ENCODE measurements around the gene MANEAL.

DNA sequence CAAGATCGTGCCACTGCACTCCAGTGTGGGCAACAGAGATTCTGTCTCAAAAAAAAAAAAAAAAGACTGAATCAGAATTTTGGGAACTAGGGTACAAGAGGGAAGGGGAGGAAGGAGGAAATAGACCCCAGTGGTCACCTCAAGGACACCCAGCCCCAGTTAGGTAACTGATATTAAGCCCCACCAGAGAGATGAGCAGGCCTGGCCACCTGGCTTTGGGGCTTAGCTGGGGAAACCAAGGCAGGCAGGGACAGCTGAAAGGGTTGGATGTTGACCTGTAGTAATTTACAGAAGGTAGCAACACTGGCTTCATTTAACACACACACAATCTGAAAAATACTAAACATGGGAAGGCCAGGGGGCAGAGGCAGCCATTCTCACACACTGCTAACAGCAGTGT lies 8.8 kb downstream of the MANEAL start:
- TF ChIP-seq, protein P1, sequence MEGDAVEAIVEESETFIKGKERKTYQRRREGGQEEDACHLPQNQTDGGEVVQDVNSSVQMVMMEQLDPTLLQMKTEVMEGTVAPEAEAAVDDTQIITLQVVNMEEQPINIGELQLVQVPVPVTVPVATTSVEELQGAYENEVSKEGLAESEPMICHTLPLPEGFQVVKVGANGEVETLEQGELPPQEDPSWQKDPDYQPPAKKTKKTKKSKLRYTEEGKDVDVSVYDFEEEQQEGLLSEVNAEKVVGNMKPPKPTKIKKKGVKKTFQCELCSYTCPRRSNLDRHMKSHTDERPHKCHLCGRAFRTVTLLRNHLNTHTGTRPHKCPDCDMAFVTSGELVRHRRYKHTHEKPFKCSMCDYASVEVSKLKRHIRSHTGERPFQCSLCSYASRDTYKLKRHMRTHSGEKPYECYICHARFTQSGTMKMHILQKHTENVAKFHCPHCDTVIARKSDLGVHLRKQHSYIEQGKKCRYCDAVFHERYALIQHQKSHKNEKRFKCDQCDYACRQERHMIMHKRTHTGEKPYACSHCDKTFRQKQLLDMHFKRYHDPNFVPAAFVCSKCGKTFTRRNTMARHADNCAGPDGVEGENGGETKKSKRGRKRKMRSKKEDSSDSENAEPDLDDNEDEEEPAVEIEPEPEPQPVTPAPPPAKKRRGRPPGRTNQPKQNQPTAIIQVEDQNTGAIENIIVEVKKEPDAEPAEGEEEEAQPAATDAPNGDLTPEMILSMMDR (IDR thresholded peaks at IDR 0.05), result no peak
- TF ChIP-seq EZH2 (IDR thresholded peaks at IDR 0.05; ENCODE audit: borderline replicate concordance, insufficient read depth, low read depth, low read length, poor library complexity, severe bottlenecking), result no peak
